Measurements from ENCODE around the gene BCAN.

GRCh38 chr1:156698995-156699394 lies 57.1 kb downstream of the BCAN start:
- TF ChIP-seq CTCF (IDR thresholded peaks at IDR 0.05) (no peak), POLR2A (IDR thresholded peaks at IDR 0.05) (no peak)

All from gastroesophageal sphincter (tissue), 3 donors.